NK-92 (cell line): ENCODE results near the gene APOC1.
"Not testable (repeated sequence)": the region's sequence is repeated elsewhere in the genome, so short reads cannot be mapped to it uniquely, and the experiment has no call there.

Experiments
- DNase-seq: peaks from one replicate; lab custom pipeline; 2025; ENCODE audit not compliant: unreplicated experiment; lab: John Stamatoyannopoulos, UW

The APOC1 gene

DNA sequence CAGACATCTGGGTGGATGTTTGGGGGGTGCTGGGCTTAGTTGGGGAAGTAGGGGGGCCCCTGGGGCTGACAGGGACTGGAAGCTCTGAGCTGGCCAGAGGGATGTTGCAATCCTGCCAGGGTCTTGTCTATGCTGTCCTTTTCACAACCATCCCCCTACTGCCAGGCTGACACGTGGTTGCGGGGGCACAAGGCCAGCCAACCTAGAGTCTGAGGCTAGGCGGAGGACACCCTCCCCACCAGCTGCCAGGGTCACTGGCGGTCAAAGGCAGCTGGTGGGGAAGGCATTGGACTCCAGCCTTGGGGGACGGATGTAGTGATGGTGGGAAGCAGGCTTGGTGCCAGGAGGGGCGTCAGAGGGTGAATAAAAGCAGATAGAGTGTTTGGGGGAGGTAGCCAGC is 1.6 kb upstream of the APOC1 start:
- no peak for DNase-seq

- DNase-seq, result not testable (repeated sequence)
Measured at GRCh38 chr19:44913512-44914432, 636 bp upstream of the APOC1 start.

- DNase-seq, result no peak
Measured at GRCh38 chr19:44924243-44924725, 9.9 kb downstream of the APOC1 start.

DNA sequence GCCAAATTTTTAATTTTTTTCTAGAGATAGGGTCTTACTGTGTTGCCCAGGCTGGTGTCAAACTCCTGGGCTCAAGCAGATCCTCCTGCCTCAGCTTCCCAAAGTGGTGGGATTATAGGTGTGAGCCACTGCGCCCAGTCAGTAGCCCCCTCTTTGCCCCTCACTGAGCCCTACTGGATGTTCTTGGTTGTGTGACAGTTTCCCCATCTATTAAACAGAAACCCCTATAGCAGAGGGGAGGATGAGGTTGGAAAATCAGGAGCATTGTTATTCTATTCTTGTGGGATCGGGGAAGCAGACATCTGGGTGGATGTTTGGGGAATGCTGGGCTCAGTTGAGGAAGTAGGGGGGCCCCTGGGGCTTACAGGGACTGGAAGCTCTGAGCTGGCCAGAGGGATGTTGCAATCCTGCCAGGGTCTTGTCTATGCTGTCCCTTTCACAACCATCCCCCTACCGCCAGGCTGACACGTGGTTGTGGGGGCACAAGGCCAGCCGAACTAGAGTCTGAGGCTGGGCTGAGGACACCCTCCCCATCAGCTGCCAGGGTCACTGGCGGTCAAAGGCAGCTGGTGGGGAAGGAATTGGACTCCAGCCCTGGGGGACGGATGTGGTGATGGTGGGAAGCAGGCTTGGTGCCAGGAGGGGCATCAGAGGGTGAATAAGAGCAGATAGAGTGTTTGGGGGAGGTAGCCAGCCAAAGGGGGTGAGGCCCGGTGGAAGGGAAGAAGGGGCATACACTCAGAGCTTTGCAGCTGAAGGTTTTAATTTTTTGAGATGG is 10.9 kb downstream of the APOC1 start:
- DNase-seq, result no peak

GRCh38 chr19:44926245-44927077 is 12.1 kb downstream of the APOC1 start:
- not testable (repeated sequence) for DNase-seq

DNA sequence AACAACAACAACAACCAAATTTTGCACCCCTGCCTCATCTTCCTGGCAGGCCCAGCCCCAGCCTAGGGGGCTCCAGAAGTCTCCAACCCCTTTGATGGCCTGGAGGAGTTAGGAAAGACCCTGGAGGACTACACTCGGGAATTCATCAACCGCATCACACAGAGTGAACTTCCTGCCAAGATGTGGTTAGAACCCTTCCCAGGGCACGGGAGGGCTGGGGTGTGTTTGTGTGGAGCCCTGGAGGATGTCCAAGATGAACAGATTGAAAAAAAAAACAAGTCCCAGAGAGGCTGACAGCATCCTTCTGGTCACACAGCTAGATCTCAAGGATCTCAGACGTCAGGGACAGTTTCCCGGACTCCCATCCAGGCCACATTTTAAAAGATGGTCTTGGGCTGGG is 13.3 kb downstream of the APOC1 start:
- no peak for DNase-seq

DNA sequence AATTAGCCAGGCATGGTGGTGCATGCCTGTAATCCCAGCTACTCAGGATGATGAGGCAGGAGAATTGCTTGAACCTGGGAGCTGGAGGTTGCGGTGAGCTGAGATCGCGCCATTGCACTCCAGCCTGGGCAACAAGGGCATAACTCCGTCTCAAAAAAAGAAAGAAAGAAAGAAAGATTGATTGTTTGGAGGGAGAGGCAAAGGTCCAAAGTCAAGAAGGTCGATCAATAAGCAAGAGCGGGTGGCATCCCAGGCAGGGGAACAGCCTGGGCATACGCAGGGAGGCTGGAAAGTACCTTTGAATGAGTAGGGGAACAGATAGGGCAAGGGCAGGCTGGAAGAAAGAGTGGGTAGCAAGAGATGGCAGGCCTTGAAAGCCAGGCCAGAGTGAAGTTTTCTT is 15.7 kb downstream of the APOC1 start:
- DNase-seq, result no peak

- no peak for DNase-seq
Measured at GRCh38 chr19:44931541-44931940, 17.1 kb downstream of the APOC1 start.

GRCh38 chr19:44939668-44940067 is 25.3 kb downstream of the APOC1 start:
- no peak for DNase-seq

GRCh38 chr19:44942067-44942571 is 27.7 kb downstream of the APOC1 start, which contains the start of gene APOC4:
Gene APOC4 (plus strand): TSS chr19:44942237. CDS start chr19:44942278, 41 bp downstream.
- no peak for DNase-seq

- DNase-seq, result no peak
Measured at GRCh38 chr19:44943801-44944249, 29.4 kb downstream of the APOC1 start.

DNA sequence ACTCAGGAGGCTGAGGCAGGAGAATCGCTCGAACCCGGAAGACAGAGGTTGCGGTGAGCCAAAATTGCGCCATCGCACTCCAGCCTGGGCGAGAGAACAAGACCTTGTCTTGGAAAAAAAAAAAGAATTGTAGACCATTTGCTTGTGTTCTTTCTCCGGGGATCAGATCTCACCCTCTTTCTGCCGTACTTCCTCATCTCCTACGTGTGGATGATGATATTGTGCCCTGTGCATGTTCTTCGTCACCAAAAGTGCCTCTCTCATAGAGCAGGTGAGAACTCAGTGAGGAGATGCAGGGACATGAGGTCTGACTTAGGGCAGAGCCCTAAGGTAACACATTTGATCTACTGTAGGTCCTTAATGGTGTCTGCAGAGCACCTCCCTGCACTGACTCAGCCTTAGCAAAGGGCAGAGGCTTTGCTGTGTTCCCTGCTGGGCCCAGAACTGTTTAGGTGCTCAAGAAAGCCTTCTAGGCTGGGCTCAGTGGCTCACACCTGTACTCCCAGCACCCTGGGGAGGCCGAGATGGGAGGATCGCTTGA is 32.7 kb downstream of the APOC1 start:
- DNase-seq, result no peak

GRCh38 chr19:44948237-44948636 is 33.8 kb downstream of the APOC1 start:
- DNase-seq, result no peak

DNA sequence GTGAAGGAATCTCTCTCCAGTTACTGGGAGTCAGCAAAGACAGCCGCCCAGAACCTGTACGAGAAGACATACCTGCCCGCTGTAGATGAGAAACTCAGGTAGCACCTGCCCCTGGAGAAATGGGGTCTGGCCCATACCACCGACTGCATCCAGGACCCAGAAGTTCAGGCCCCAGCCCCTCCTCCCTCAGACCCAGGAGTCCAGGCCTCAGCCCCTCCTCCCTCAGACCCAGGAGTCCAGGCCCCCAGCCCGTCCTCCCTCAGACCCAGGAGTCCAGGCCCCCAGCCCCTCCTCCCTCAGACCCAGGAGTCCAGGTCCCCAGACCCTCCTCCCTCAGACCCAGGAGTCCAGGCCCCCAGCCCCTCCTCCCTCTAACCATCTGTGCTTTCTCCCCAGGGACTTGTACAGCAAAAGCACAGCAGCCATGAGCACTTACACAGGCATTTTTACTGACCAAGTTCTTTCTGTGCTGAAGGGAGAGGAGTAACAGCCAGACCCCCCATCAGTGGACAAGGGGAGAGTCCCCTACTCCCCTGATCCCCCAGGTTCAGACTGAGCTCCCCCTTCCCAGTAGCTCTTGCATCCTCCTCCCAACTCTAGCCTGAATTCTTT is 34.5 kb downstream of the APOC1 start:
- no peak for DNase-seq

GRCh38 chr19:44949550-44949949 is 35.1 kb downstream of the APOC1 start:
- DNase-seq, result no peak

- no peak for DNase-seq
Measured at GRCh38 chr19:44951179-44952159, 37.1 kb downstream of the APOC1 start.

- no peak for DNase-seq
Measured at GRCh38 chr19:44954278-44954648, 39.9 kb downstream of the APOC1 start.

DNA sequence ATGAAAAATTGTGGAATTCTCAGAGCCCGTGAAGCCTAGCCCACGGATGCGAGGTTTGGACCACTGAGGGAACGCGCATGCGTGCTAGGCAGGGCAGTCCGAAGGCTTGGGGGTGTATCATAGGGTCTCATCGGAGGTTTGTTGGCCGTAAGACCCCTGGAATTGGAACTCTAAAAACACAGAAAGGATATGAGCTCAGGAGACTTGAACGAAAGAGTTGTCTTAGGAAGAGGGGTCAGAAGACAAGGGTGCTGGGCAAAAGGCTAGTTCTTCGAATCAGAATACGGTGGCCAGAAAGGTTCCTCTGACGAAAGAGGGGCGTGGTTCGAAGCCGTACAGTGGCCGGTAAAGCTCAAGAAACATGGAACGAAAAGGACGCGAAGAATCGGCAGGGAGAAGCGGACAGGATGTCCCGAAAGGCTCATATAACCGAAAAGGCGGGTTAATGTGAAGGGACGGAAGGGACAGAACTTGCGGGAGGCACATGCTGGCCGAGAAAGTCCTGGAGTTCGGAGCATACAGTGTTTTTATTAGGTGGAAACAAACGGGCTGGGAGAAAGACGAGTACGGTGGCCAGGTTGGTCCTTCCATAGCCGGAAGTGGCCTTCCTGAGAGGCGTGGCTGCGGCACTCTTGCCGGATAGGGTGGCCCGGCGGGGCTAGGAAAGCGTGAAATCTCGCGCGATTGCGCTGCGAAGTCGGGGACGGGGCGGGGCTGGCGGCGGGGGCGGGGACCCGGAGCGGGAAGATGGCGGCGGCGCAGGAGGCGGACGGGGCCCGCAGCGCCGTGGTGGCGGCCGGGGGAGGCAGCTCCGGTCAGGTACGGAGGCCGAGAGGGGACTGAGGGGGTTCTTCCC is 40.5 kb downstream of the APOC1 start, which contains the start of gene CLPTM1:
CLPTM1 (plus strand) TSS at position 732 of the 856 bp plus-strand sequence; CDS start at position 748, 16 bp downstream.
- peak; percentile 82 for DNase-seq
